ENCODE data around the gene SH3RF3. TPM values are rescaled to one million over a fixed set of nuclear protein-coding genes. Genes with fewer than 3 reads are reported as not detected.

SH3RF3 gene
- total RNA-seq, 2 donors from 2014 or later, result 1.5 to 1.8 TPM

DNA sequence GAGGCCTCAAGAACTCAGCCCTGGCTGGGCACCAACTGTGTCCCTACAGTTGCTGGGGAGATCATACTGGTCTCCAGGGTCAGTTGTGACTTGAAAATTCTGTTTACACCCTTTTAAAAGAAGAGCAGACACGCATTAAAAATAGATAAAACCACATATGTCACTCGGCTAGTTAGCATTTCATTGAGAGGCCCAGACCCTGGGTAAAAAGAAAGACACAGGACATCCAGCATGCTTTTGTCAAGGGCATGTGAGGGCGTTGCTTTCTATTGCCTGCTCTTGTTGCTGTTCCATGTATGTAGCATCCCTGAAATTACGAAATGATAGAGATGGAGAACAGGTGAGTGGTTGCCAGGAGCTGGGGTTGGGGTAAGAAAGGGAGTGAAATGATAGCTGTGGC lies 390.5 kb downstream of the SH3RF3 start:
- no peak overlapping the region for H3K27ac Mint-ChIP-seq
- peaks cover 13% of the 10 kb centered on the region for H3K27me3 Mint-ChIP-seq (ENCODE audit: insufficient read depth)
- H3K36me3 ChIP-seq (ENCODE audit: control insufficient read depth, insufficient read depth, low read length), result no peaks in the 10 kb centered on the region
- no peak for DNase-seq
- H3K4me1 Mint-ChIP-seq, result peaks cover 33% of the 10 kb centered on the region
- H3K4me3 ChIP-seq (ENCODE audit: low read length), result no peak overlapping the region
- no peaks in the 10 kb centered on the region for H3K9me3 Mint-ChIP-seq
- peaks cover 6% of the 10 kb centered on the region for H3K4me1 ChIP-seq (ENCODE audit: control insufficient read depth, insufficient read depth, low read length)
- WGBS, 2 experiments (ENCODE audit: insufficient coverage in 1 of 2, insufficient read length in 1 of 2), result 93 to 95% methylated on average over 4 of the region's 4 CpGs
- no peaks in the 10 kb centered on the region for H3K27me3 ChIP-seq (ENCODE audit: control insufficient read depth, insufficient read depth, low read length, poor library complexity, severe bottlenecking)
- TF ChIP-seq, protein P1, sequence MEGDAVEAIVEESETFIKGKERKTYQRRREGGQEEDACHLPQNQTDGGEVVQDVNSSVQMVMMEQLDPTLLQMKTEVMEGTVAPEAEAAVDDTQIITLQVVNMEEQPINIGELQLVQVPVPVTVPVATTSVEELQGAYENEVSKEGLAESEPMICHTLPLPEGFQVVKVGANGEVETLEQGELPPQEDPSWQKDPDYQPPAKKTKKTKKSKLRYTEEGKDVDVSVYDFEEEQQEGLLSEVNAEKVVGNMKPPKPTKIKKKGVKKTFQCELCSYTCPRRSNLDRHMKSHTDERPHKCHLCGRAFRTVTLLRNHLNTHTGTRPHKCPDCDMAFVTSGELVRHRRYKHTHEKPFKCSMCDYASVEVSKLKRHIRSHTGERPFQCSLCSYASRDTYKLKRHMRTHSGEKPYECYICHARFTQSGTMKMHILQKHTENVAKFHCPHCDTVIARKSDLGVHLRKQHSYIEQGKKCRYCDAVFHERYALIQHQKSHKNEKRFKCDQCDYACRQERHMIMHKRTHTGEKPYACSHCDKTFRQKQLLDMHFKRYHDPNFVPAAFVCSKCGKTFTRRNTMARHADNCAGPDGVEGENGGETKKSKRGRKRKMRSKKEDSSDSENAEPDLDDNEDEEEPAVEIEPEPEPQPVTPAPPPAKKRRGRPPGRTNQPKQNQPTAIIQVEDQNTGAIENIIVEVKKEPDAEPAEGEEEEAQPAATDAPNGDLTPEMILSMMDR (conservative IDR thresholded peaks at IDR 0.05), result no peak
- H3K27ac ChIP-seq (ENCODE audit: low read depth, low read length), result no peak overlapping the region
- H3K9ac ChIP-seq (ENCODE audit: extremely low read depth, low read length, poor library complexity, severe bottlenecking), result no peak overlapping the region
- H3K9me3 ChIP-seq (ENCODE audit: control insufficient read depth, low read length), result no peaks in the 10 kb centered on the region
- no peaks in the 10 kb centered on the region for H3K36me3 Mint-ChIP-seq (ENCODE audit: low read depth)
- no peak overlapping the region for H3K4me3 Mint-ChIP-seq

DNA sequence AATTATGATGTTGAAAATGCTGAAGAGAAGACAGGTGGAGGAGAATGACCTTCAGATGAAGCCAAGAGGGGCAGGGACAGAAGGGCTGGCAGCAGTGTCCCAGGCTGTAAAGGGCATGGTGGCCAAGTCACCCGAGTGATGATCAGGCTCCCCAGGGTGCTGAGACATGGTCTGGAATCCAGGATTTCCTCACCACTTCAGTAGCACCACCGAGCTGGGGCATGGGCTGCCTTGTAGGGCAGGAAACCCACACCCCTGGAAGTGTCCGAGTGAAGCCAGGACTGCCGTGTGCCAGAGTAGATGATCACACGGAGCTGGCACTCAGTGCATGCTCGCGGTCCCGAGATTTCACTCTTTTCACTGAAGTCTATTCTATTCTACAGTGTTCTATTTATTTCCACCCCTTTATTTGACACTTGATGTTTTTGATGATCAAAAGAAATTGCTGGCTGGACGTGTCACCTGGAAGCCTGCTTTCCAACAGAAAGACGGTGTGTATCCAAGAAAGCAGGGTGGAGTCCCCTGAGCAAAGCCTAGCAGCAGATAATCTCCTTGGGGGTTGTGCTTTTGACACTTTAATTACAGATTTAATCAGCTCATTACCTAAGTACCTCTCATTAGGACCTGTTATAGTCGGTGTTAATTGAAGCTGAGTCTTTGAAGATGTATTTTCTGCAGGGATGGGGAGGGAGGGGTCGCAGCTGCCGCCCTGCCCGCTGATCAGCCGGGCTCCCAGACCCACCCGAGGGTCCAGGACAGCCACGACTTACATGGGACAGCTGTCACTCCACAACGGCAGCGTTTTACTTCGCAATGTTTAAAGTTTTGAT lies 392.4 kb downstream of the SH3RF3 start:
- TF ChIP-seq, protein P1 (conservative IDR thresholded peaks at IDR 0.05), result no peak
- no peak overlapping the region for H3K4me3 Mint-ChIP-seq
- no peaks in the 10 kb centered on the region for H3K36me3 Mint-ChIP-seq (ENCODE audit: low read depth)
- no peaks in the 10 kb centered on the region for H3K9me3 ChIP-seq (ENCODE audit: control insufficient read depth, low read length)
- H3K4me3 ChIP-seq (ENCODE audit: low read length), result no peak overlapping the region
- no peaks in the 10 kb centered on the region for H3K27me3 ChIP-seq (ENCODE audit: control insufficient read depth, insufficient read depth, low read length, poor library complexity, severe bottlenecking)
- H3K9me3 Mint-ChIP-seq, result no peaks in the 10 kb centered on the region
- H3K27ac ChIP-seq (ENCODE audit: low read depth, low read length), result no peak overlapping the region
- no peak overlapping the region for H3K9ac ChIP-seq (ENCODE audit: extremely low read depth, low read length, poor library complexity, severe bottlenecking)
- H3K4me1 ChIP-seq (ENCODE audit: control insufficient read depth, insufficient read depth, low read length), result peaks cover 6% of the 10 kb centered on the region
- no peaks in the 10 kb centered on the region for H3K36me3 ChIP-seq (ENCODE audit: control insufficient read depth, insufficient read depth, low read length)
- H3K27ac Mint-ChIP-seq, result no peak overlapping the region
- DNase-seq, result no peak
- H3K27me3 Mint-ChIP-seq (ENCODE audit: insufficient read depth), result peaks cover 13% of the 10 kb centered on the region
- H3K4me1 Mint-ChIP-seq, result peaks cover 22% of the 10 kb centered on the region
- WGBS, 2 experiments (ENCODE audit: insufficient coverage in 1 of 2, insufficient read length in 1 of 2), result 88 to 91% methylated on average over 17 to 20 of the region's 20 CpGs

DNA sequence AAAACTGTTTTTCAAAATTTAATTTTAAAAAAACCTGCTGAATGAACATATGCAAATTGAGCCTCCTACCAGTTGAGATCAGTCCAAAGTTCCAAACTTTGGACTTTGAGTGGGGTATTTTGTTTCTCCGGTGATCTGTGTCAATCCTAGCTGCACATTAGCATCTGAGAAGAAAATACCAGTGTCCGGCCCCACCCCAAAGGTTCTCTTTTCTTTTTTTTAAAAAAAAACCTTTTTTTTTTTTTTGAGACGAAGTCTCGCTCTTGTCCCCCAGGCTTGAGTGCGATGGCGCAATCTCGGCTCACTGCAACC lies 393.0 kb downstream of the SH3RF3 start:
- Histone ChIP-seq H3K4me1 (ENCODE audit: control insufficient read depth, insufficient read depth, low read length) (peaks cover 6% of the 10 kb centered on the region), H3K4me3 (ENCODE audit: low read length) (no peak overlapping the region), H3K36me3 (ENCODE audit: control insufficient read depth, insufficient read depth, low read length) (no peaks in the 10 kb centered on the region), H3K27me3 (ENCODE audit: control insufficient read depth, insufficient read depth, low read length, poor library complexity, severe bottlenecking) (no peaks in the 10 kb centered on the region), H3K9me3 (ENCODE audit: control insufficient read depth, low read length) (no peaks in the 10 kb centered on the region), H3K27ac (ENCODE audit: low read depth, low read length) (no peak overlapping the region), H3K9ac (ENCODE audit: extremely low read depth, low read length, poor library complexity, severe bottlenecking) (no peak overlapping the region)
- no peak overlapping the region for H3K4me3 Mint-ChIP-seq
- H3K27ac Mint-ChIP-seq, result no peak overlapping the region
- TF ChIP-seq, protein P1 (conservative IDR thresholded peaks at IDR 0.05), result no peak
- DNase-seq, result no peak
- 94% methylated on average over 2 to 7 of the region's 7 CpGs for WGBS, 2 experiments (ENCODE audit: insufficient coverage in 1 of 2, insufficient read length in 1 of 2)
- H3K9me3 Mint-ChIP-seq, result no peaks in the 10 kb centered on the region
- no peaks in the 10 kb centered on the region for H3K36me3 Mint-ChIP-seq (ENCODE audit: low read depth)
- H3K27me3 Mint-ChIP-seq (ENCODE audit: insufficient read depth), result peaks cover 13% of the 10 kb centered on the region
- peaks cover 18% of the 10 kb centered on the region for H3K4me1 Mint-ChIP-seq
